HEK293 (cell line): ENCODE data around the gene AFDN.

Experiments
- CTCF ChIA-PET: fragments of 350-600 bp; formaldehyde crosslinking; extraction: SDS; loops from one replicate; lab custom pipeline; 2021; ENCODE audit warnings: antibody characterized with exemption; lab: Yijun Ruan, JAX
- POLR2A ChIA-PET: fragments of 300-600 bp; formaldehyde crosslinking; extraction: SDS; loops from one replicate; lab custom pipeline; 2020; ENCODE audit warnings: antibody characterized with exemption, inconsistent platforms; lab: Yijun Ruan, JAX
- H3K27ac ChIP-seq: fragments of 200-500 bp; sonication (Bioruptor generic); 2 replicates; pipeline ENCODE4 v1.5.1; 2014; ENCODE audit warnings: low read depth, low read length, control low read depth, inconsistent platforms; ENCODE audit errors: extremely low read depth
- H3K36me3 ChIP-seq, 2 experiments: fragments of 200-500 bp in 1 of 2; sonication (Bioruptor generic) in 1 of 2; 1 replicate in 1 of 2; 2 replicates in 1 of 2; pipeline ENCODE4 v1.5.1; 2014 to 2017; ENCODE audit warnings: inconsistent platforms in 2 of 2, low read length in 2 of 2; ENCODE audit not compliant: control insufficient read depth in 2 of 2, insufficient read depth in 1 of 2
- H3K4me1 ChIP-seq: fragments of 200-500 bp; sonication (Bioruptor generic); 2 replicates; pipeline ENCODE4 v1.5.1; 2014; ENCODE audit warnings: mild to moderate bottlenecking, low read length, inconsistent platforms; ENCODE audit not compliant: control insufficient read depth, insufficient read depth
- H3K4me3 ChIP-seq: 2 replicates; pipeline ENCODE4 v1.5.1; 2011; ENCODE audit warnings: low read depth, mild to moderate bottlenecking, control low read depth, low read length, moderate library complexity
- H3K9me3 ChIP-seq: fragments of 200-500 bp; sonication (Bioruptor generic); 2 replicates; pipeline ENCODE4 v1.5.1; 2014; ENCODE audit warnings: low read depth, low read length, inconsistent platforms; ENCODE audit not compliant: control insufficient read depth, insufficient read depth
- BCL11A ChIP-seq: fragments of 450-650 bp; formaldehyde crosslinking; IDR thresholded peaks from 2 replicates; pipeline ENCODE4 v1.5.1; 2016; ENCODE audit warnings: low read depth, missing biosample characterization, missing genetic modification characterization
- IKZF3 ChIP-seq: fragments of 450-650 bp; IDR thresholded peaks from 2 replicates; pipeline ENCODE4 v1.5.0; 2018; ENCODE audit warnings: missing biosample characterization, mild to moderate bottlenecking, missing genetic modification characterization, moderate library complexity
- KLF1 ChIP-seq: fragments of 450-650 bp; formaldehyde crosslinking; IDR thresholded peaks from 2 replicates; pipeline ENCODE4 v1.5.1; 2016; ENCODE audit warnings: missing biosample characterization, missing genetic modification characterization
- KLF16 ChIP-seq: fragments of 450-650 bp; formaldehyde crosslinking; IDR thresholded peaks from 2 replicates; pipeline ENCODE4 v1.5.1; 2017; ENCODE audit warnings: missing biosample characterization, missing genetic modification characterization
- PRDM4 ChIP-seq: fragments of 450-650 bp; formaldehyde crosslinking; IDR thresholded peaks from 2 replicates; pipeline ENCODE4 v1.5.1; 2017; ENCODE audit warnings: missing biosample characterization, missing genetic modification characterization
- SETDB1 ChIP-seq: IDR thresholded peaks from one replicate; pipeline ENCODE4 v1.6.1; 2017; ENCODE audit warnings: mild to moderate bottlenecking, low read length, moderate library complexity, mixed read lengths; ENCODE audit not compliant: insufficient read length
- ZBTB17 ChIP-seq: fragments of 450-650 bp; formaldehyde crosslinking; IDR thresholded peaks from 2 replicates; pipeline ENCODE4 v1.5.1; 2016; ENCODE audit warnings: missing biosample characterization, missing genetic modification characterization
- ZBTB49 ChIP-seq: fragments of 450-650 bp; formaldehyde crosslinking; IDR thresholded peaks from 2 replicates; pipeline ENCODE4 v1.5.1; 2016; ENCODE audit warnings: missing biosample characterization, missing genetic modification characterization, low read depth
- ZNF114 ChIP-seq: fragments of 450-650 bp; formaldehyde crosslinking; IDR thresholded peaks from 2 replicates; pipeline ENCODE4 v1.5.0; 2017; ENCODE audit warnings: missing biosample characterization, missing genetic modification characterization
- ZNF148 ChIP-seq: fragments of 450-650 bp; formaldehyde crosslinking; IDR thresholded peaks from 2 replicates; pipeline ENCODE4 v1.5.0; 2017; ENCODE audit warnings: missing biosample characterization, missing genetic modification characterization, borderline replicate concordance
- ZNF280C ChIP-seq: fragments of 450-650 bp; formaldehyde crosslinking; IDR thresholded peaks from 2 replicates; pipeline ENCODE4 v1.5.1; 2016; ENCODE audit warnings: missing biosample characterization, missing genetic modification characterization
- ZNF404 ChIP-seq: fragments of 450-650 bp; formaldehyde crosslinking; IDR thresholded peaks from 2 replicates; pipeline ENCODE4 v1.5.1; 2017; ENCODE audit warnings: missing biosample characterization, missing genetic modification characterization
- ZNF416 ChIP-seq: fragments of 450-650 bp; formaldehyde crosslinking; IDR thresholded peaks from 2 replicates; pipeline ENCODE4 v1.5.1; 2016; ENCODE audit warnings: missing biosample characterization, missing genetic modification characterization
- ZNF426 ChIP-seq: fragments of 450-650 bp; formaldehyde crosslinking; IDR thresholded peaks from 2 replicates; pipeline ENCODE4 v1.5.1; 2017; ENCODE audit warnings: missing biosample characterization, missing genetic modification characterization, mild to moderate bottlenecking, inconsistent platforms, moderate library complexity
- ZNF549 ChIP-seq: fragments of 450-650 bp; IDR thresholded peaks from 2 replicates; pipeline ENCODE4 v1.5.1; 2018; ENCODE audit warnings: missing biosample characterization, missing genetic modification characterization, mild to moderate bottlenecking, inconsistent platforms, moderate library complexity

AFDN gene

GRCh38 chr6:167789358-167789757, 37.4 kb upstream of the AFDN start:
- ChIA-PET POLR2A (no interaction called here), CTCF (interaction anchor here (0.6 kb wide), 1 partner anchor 1683 kb away, joined by 4 read pairs; no protein-coding TSS in a partner anchor)
- TF ChIP-seq ZNF114 (no peak), ZNF416 (tag by site-specific recombination) (no peak), KLF1 (tag by site-specific recombination) (no peak), BCL11A (tag by site-specific recombination) (no peak), SETDB1 (no peak), ZBTB49 (tag by site-specific recombination) (no peak), IKZF3 (no peak), ZNF404 (tag by site-specific recombination) (no peak)
- Histone ChIP-seq H3K36me3 (no peaks in the 10 kb centered on the region), H3K9me3 (no peaks in the 10 kb centered on the region), H3K27ac (no peak overlapping the region), H3K4me3 (no peak overlapping the region), H3K4me1 (no peaks in the 10 kb centered on the region)

- H3K27ac ChIP-seq, result no peak overlapping the region
- TF ChIP-seq ZNF280C (tag by site-specific recombination) (no peak), KLF16 (tag by site-specific recombination) (no peak), ZNF426 (no peak), PRDM4 (tag by site-specific recombination) (no peak), ZBTB49 (tag by site-specific recombination) (no peak), ZBTB17 (no peak), ZNF148 (no peak), IKZF3 (no peak), ZNF549 (no peak)
Observed at GRCh38 chr6:167791091-167791779, 35.5 kb upstream of the AFDN start.

More at GRCh38 chr6:167791091-167791779, 35.5 kb upstream of the AFDN start:
- no peaks in the 10 kb centered on the region for H3K4me1 ChIP-seq
- H3K4me3 ChIP-seq, result no peak overlapping the region
- ChIA-PET CTCF (interaction anchor here (0.9 kb wide), 1 partner anchor 10 kb away, joined by 4 read pairs; no protein-coding TSS in a partner anchor), POLR2A (interaction anchor here (0.6 kb wide), 1 partner anchor 189 kb away, joined by 5 read pairs; no protein-coding TSS in a partner anchor)
- H3K36me3 ChIP-seq, result no peaks in the 10 kb centered on the region
- no peaks in the 10 kb centered on the region for H3K9me3 ChIP-seq
